ENCODE results near the gene GNG7.
"Not testable (repeated sequence)": the region's sequence is repeated elsewhere in the genome, so short reads cannot be mapped to it uniquely, and the experiment has no call there.

Gene GNG7

GRCh38 chr19:2547721-2548120 is 154.8 kb downstream of the GNG7 start:
- DNase-seq (ENCODE audit: low read depth), result no peak
- TF ChIP-seq, protein P1, sequence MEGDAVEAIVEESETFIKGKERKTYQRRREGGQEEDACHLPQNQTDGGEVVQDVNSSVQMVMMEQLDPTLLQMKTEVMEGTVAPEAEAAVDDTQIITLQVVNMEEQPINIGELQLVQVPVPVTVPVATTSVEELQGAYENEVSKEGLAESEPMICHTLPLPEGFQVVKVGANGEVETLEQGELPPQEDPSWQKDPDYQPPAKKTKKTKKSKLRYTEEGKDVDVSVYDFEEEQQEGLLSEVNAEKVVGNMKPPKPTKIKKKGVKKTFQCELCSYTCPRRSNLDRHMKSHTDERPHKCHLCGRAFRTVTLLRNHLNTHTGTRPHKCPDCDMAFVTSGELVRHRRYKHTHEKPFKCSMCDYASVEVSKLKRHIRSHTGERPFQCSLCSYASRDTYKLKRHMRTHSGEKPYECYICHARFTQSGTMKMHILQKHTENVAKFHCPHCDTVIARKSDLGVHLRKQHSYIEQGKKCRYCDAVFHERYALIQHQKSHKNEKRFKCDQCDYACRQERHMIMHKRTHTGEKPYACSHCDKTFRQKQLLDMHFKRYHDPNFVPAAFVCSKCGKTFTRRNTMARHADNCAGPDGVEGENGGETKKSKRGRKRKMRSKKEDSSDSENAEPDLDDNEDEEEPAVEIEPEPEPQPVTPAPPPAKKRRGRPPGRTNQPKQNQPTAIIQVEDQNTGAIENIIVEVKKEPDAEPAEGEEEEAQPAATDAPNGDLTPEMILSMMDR (IDR thresholded peaks at IDR 0.05; ENCODE audit: insufficient read depth, low read depth, low read length, missing control alignments), result no peak

DNA sequence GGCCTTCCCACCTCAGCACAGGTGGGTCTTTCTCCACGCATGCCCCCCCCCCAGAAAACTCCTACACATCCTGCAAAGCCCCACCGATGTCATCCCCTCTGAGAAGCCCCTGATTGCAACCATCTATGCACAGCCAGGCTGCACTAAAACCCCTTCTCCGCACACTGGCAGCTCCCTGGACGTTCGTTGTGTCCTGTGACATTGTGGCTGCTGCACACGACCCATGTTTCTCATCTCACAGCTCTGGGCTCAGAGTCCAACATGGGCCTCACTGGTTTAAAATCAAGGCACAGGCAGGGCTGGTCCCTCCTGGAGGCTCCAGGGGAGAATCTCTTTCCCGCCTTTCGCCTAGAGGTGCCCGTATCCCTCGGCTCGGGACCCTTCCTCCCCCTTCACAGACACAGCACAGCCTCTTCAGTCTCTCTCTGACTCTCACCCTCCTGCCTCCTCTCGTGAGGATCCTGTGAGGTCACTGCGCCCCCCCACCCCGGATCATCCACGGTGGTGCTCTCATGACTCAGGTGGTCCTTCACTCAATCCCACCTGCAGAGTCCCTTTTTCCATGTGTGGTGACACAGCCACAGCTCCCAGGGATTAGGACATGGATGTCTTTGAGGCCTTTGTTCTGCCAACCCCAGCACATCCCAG is 155.3 kb downstream of the GNG7 start:
- no peak overlapping the region for H3K4me3 ChIP-seq (ENCODE audit: low read depth, low read length)
- no peak for DNase-seq (ENCODE audit: low read depth)
- TF ChIP-seq, protein P1 (IDR thresholded peaks at IDR 0.05; ENCODE audit: insufficient read depth, low read depth, low read length, missing control alignments), result no peak

More at GRCh38 chr19:2547721-2548120, 154.8 kb downstream of the GNG7 start:
- H3K4me3 ChIP-seq (ENCODE audit: low read depth, low read length), result no peak overlapping the region

- H3K4me3 ChIP-seq (ENCODE audit: low read depth, low read length), result no peak overlapping the region
- TF ChIP-seq, protein P1 (IDR thresholded peaks at IDR 0.05; ENCODE audit: insufficient read depth, low read depth, low read length, missing control alignments), result no peak
Measured at GRCh38 chr19:2546128-2547032, 156.1 kb downstream of the GNG7 start.

DNA sequence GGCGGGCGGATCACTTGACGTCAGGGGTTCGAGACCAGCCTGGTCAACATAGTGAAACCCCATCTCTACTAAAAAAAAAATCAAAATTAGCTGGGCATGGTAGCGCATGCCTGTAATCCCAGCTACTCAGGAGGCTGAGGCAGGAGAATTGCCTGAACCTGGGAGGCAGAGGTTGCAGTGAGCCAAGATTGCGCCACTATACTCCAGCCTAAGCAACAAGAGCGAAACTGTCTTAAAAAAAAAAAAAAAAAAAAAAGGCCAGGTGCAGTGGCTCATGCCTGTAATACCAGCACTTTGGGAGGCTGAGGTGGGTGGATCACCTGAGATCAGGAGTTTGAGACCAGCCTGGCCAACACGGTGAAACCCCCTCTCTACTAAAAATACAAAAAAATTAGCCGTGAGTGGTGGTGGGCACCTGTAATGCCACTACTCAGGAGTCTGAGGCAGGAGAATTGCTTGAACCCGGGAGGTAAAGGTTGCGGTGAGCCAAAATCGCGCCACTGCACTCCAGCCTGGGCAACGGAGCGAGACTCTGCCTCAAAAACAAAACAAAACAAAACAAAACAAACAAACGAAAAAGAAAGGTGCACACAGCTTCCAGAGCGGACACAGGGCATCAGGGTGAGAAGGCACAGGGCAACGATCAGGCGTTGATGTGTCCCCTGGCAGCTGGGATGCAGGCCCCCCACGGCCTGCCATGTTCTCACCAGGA is 156.9 kb downstream of the GNG7 start:
- DNase-seq (ENCODE audit: low read depth); H3K4me3 ChIP-seq (ENCODE audit: low read depth, low read length): not testable (repeated sequence)

More at GRCh38 chr19:2546128-2547032, 156.1 kb downstream of the GNG7 start:
- DNase-seq (ENCODE audit: low read depth), result no peak

DNA sequence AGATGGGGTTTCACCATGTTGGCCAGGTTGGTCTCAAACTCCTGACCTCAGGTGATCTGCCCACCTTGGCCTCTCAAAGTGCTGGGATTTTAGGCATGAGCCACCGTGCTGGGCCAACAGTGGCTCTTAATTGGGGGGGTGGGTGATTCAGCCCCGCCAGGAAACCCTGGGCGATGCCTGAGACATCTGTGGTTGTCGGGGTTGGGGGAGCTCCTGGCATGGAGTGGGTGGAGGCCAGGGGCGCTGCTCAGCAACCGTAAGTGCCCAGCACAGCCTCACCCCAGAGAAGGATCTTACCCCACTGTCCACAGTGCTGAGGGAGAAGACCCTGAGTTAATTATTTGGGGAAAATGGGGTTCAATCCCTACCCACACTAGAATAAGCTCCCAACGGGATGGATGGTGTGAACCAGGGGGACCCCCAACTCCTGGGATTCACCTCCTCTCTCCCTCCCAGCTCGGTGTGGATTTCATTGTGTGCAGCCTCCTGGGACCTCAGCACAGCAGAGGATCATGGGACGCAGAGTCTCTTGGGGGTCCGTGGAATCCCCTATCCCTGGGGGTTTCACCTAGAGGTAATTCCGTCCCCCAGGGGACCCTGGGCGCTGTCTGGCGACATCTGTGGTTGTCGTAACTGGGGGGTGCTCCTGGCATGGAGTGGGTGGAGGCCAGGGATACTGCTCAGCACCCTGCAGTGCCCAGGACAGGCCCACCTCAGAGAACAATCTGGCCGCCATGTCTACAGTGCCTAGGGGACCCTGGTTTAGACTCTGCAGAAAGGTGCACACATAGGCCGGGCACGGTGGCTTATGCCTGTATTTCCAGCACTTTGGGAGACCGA is 157.7 kb downstream of the GNG7 start:
- H3K4me3 ChIP-seq (ENCODE audit: low read depth, low read length), result peak overlapping the region; percentile 50
- peak; percentile 44 for DNase-seq (ENCODE audit: low read depth)
- TF ChIP-seq, protein P1 (IDR thresholded peaks at IDR 0.05; ENCODE audit: insufficient read depth, low read depth, low read length, missing control alignments), result no peak

DNA sequence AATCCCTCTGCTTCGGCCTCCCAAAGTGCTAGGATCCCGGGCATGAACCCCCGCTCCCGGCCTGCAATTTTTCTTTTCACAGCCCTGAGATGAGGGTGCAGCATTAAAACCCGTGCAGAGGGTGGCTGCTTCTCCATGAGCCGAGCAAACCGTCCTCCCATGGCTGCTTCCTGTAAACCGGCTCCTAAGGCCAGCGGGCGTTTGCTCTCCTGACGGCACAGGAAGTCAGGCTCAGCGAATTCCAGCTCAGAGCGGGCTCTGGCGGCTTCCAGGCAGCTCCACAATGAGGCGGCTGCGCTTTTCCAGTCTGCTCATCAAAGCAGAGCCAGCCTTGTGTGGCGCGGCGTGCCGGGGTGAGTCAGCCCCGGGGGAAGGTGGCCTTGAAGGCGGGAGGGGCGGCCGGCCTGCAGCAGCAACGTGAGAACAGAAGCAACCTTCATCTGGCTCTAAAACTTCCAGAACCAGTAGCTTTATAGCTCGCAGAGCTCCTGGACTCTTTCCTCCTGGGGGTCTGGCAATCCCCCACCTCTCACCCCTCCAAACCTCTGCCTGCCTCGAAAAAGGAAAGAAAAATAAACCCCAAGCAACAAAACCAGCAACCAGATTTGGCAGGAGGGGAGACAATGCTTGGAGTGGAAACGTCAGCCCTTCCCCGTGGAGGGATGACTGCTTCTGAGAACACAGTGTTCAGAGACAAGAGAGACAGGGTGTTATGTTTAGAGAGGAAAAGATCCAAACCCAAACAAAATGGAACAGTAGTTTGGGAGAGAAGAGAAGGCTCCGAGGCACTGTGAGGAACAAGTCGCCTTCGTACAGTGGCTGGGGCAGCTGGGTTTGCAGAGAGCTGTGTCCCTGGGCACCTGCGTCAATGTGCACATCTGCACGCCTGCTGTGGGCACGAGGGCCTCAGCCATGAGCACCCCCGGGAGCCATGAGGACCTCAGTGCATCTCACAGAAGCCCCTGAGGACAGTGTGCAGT is 158.7 kb downstream of the GNG7 start:
- TF ChIP-seq, protein P1 (IDR thresholded peaks at IDR 0.05; ENCODE audit: insufficient read depth, low read depth, low read length, missing control alignments), result no peak
- H3K4me3 ChIP-seq (ENCODE audit: low read depth, low read length), result peak overlapping the region; percentile 50
- DNase-seq (ENCODE audit: low read depth), result peak; percentile 78

- not testable (repeated sequence) for DNase-seq (ENCODE audit: low read depth)
- H3K4me3 ChIP-seq (ENCODE audit: low read depth, low read length), result peak overlapping the region; percentile 50
Measured at GRCh38 chr19:2543072-2543462, 159.4 kb downstream of the GNG7 start.
